ENCODE data around the gene ZNF594. TPM values are rescaled to one million over a fixed set of nuclear protein-coding genes. Genes with fewer than 3 reads are reported as not detected.
"Not testable (repeated sequence)": the region's sequence is repeated elsewhere in the genome, so short reads cannot be mapped to it uniquely, and the experiment has no call there.

Gene ZNF594
- total and polyA plus RNA-seq, 10 of the 15 experiments (the other 5 are each of a cell fraction or from before 2014, with no cell fraction given) = 0.98 to 14.3 (median 11.1) TPM

DNA sequence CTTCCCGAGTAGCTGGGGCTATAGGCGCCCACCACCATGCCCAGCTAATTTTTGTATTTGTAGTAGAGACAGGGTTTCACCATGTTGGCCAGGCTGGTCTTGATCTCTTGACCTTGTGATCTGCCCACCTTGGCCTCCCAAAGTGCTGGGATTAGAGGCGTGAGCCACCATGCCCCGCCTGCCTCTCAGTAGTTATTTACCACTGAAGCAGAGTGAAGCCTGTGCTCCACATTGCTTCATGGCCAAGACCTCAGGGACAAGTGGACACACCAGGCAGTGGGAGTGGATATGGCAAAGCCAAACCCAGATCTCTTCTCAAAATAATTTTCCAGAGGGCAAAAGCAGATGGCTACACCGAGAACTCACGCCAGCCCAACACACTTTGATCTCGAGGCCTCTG lies 41.8 kb upstream of the ZNF594 start:
- Histone ChIP-seq H3K4me1 (ENCODE audit: control insufficient read depth, insufficient read depth, low read length) (peaks cover 48% of the 10 kb centered on the region), H3K4me3 (peak overlapping the region; percentile 87), H3K79me2 (ENCODE audit: control insufficient read depth, insufficient read depth, low read length) (peaks cover 86% of the 10 kb centered on the region), H3K27ac (ENCODE audit: control insufficient read depth, insufficient read depth) (peak overlapping the region; percentile 99), H3K9ac (ENCODE audit: control insufficient read depth, insufficient read depth, low read length) (peak overlapping the region; percentile 96), H3K36me3 (ENCODE audit: control insufficient read depth in 2 of 2, insufficient read depth in 2 of 2, low read length in 1 of 2) (peaks cover 4 to 12% of the 10 kb centered on the region in 2 experiments; a peak in 3 of 4 replicates), H3K4me2 (ENCODE audit: control insufficient read depth, insufficient read depth) (peak overlapping the region; percentile 98)
- intact Hi-C loops (cut with micrococcal nuclease; ENCODE audit: unreplicated experiment); BruUV-seq (replicated peaks); H3K27me3 ChIP-seq (replicated peaks in 1 of 2; ENCODE audit: control insufficient read depth in 2 of 2, insufficient read depth in 2 of 2, low read length in 1 of 2); ATAC-seq; DNase-seq (ENCODE audit: low read depth, low spot score); POLR2A ChIA-PET; H3K9me3 ChIP-seq (replicated peaks; ENCODE audit: control insufficient read depth, insufficient read depth, low read length); in situ Hi-C loops (cut with MboI); H4K20me1 ChIP-seq (ENCODE audit: control insufficient read depth, insufficient read depth); FAIRE-seq; H2AFZ ChIP-seq (ENCODE audit: control insufficient read depth, low read depth, low read length): not testable (repeated sequence)
- TF ChIP-seq NR2F1 (conservative IDR thresholded peaks at IDR 0.05) (peak; percentile 65), TCF7 (IDR thresholded peaks at IDR 0.05; ENCODE audit: borderline replicate concordance) (0 out of 2 replicates have a peak, but pooled peaks have one; percentile 27), BACH1 (IDR thresholded peaks at IDR 0.05; ENCODE audit: borderline replicate concordance) (0 out of 2 replicates have a peak, but pooled peaks have one; percentile 10)
- SMC1A ChIA-PET (ENCODE audit: uncharacterized antibody, unreplicated experiment) = interaction anchor here (1.4 to 11.0 kb wide), 2 partner anchors 8 to 35 kb away, joined by 4 to 157 read pairs; no protein-coding TSS in a partner anchor
- RAD21 ChIA-PET (ENCODE audit: unreplicated experiment) = interaction anchor here (6.2 kb wide), 1 partner anchor 35 kb away, joined by 105 read pairs; no protein-coding TSS in a partner anchor
- 0% methylated on average over 7 of the region's 7 CpGs for WGBS (ENCODE audit: insufficient coverage, insufficient replicate concordance, low lambda C conversion rate, missing lambda C conversion rate)
- CTCF ChIA-PET = interaction anchor here (8.1 kb wide), 1 partner anchor 37 kb away, joined by 209 read pairs; the partner anchor contains the start of gene ZNF594

DNA sequence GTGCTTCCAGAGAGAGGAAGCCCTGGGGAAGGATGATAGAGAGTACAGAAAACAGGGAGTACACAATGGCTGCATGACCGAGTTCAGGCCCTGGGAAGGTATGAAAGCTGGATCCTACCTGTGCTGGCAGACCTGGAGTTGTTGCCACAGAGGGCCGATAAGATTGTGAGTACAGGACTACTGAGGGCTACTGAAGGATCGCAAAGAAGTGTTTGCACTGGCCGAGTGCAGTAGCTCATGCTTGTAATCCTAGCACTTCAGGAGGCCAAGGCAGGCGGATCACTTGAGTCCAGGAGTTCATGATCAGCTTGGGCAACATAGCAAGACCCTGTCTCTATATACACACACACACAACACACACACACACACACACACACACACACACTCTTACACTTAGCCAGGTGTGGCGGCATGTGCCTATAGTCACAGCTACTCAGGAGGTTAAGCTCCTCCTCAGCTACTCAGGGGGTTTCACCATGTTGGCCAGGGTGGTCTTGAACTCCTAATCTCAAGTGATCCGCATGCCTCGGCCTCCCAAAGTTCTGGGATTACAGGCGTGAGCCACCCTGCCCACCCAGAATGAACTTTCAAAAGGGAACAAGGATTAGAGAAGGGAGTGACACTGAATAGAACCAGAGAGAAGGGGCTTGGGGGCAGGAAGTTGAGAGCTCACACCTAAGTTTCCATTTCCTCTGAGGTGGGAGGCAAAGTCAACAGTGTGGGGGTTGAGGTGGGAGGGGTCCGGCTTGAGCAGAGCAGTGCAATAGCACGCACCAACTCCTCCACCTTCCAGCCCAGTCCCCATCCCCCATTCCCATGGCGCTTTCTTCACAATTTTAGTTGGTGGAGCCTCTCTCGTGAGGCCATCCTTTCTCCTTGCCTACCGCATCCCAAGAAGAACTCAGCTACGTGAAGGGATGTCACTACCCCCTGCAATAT lies 35.5 kb upstream of the ZNF594 start:
- in situ Hi-C loops (cut with MboI) (no loop called here), intact Hi-C loops (cut with micrococcal nuclease; ENCODE audit: unreplicated experiment) (loop anchor here (1.0 kb wide), 2 partner anchors 10 to 30 kb away; no protein-coding TSS in a partner anchor)
- SMC1A ChIA-PET (ENCODE audit: uncharacterized antibody, unreplicated experiment) = interaction anchor here (0.7 to 11.0 kb wide), 7 partner anchors 10 to 195 kb away, joined by 3 to 157 read pairs (median 17); partner anchors contain the start of genes SCIMP and ZFP3
- CTCF ChIA-PET = interaction anchor here (0.8 to 7.3 kb wide), 8 partner anchors 10 to 81 kb away, joined by 3 to 84 read pairs (median 9); partner anchors contain the start of genes SCIMP and ZNF594
- FAIRE-seq = no peak
- Histone ChIP-seq H3K79me2 (ENCODE audit: control insufficient read depth, insufficient read depth, low read length) (peaks cover 71% of the 10 kb centered on the region), H3K9me3 (replicated peaks; ENCODE audit: control insufficient read depth, insufficient read depth, low read length) (no peaks in the 10 kb centered on the region), H3K9ac (ENCODE audit: control insufficient read depth, insufficient read depth, low read length) (peak overlapping the region; percentile 99), H3K27me3 (replicated peaks in 1 of 2; ENCODE audit: control insufficient read depth in 2 of 2, insufficient read depth in 2 of 2, low read length in 1 of 2) (no peaks in the 10 kb centered on the region), H2AFZ (ENCODE audit: control insufficient read depth, low read depth, low read length) (no peak overlapping the region), H3K36me3 (ENCODE audit: control insufficient read depth in 2 of 2, insufficient read depth in 2 of 2, low read length in 1 of 2) (peaks cover 4 to 26% of the 10 kb centered on the region in 2 experiments; a peak in 3 of 4 replicates), H4K20me1 (ENCODE audit: control insufficient read depth, insufficient read depth) (no peaks in the 10 kb centered on the region), H3K27ac (ENCODE audit: control insufficient read depth, insufficient read depth) (peak overlapping the region; percentile 100), H3K4me3 (peak overlapping the region; percentile 68), H3K4me2 (ENCODE audit: control insufficient read depth, insufficient read depth) (peak overlapping the region; percentile 100), H3K4me1 (ENCODE audit: control insufficient read depth, insufficient read depth, low read length) (peaks cover 76% of the 10 kb centered on the region)
- WGBS (ENCODE audit: insufficient coverage, insufficient replicate concordance, low lambda C conversion rate, missing lambda C conversion rate) = 8% methylated on average over 14 of the region's 15 CpGs
- POLR2A ChIA-PET = interaction anchor here (0.6 to 5.5 kb wide), 10 partner anchors 10 to 196 kb away, joined by 3 to 115 read pairs (median 5); partner anchors contain the start of genes SCIMP and ZFP3
- BruUV-seq (replicated peaks) = TSS peak; percentile 92
- peak; percentile 92 for DNase-seq (ENCODE audit: low read depth, low spot score)
- peak; percentile 67 for ATAC-seq
- RAD21 ChIA-PET (ENCODE audit: unreplicated experiment) = interaction anchor here (0.8 to 9.2 kb wide), 13 partner anchors 10 to 260 kb away, joined by 3 to 125 read pairs (median 4); partner anchors contain the start of genes SCIMP, SPAG7, ZFP3 and ZNF594
- TF ChIP-seq, protein P1, sequence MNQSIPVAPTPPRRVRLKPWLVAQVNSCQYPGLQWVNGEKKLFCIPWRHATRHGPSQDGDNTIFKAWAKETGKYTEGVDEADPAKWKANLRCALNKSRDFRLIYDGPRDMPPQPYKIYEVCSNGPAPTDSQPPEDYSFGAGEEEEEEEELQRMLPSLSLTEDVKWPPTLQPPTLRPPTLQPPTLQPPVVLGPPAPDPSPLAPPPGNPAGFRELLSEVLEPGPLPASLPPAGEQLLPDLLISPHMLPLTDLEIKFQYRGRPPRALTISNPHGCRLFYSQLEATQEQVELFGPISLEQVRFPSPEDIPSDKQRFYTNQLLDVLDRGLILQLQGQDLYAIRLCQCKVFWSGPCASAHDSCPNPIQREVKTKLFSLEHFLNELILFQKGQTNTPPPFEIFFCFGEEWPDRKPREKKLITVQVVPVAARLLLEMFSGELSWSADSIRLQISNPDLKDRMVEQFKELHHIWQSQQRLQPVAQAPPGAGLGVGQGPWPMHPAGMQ (IDR thresholded peaks at IDR 0.05; ENCODE audit: borderline replicate concordance) = no peak
- TF ChIP-seq LARP7 (IDR thresholded peaks at IDR 0.05) = peak; percentile 78
- TF ChIP-seq, protein P2, sequence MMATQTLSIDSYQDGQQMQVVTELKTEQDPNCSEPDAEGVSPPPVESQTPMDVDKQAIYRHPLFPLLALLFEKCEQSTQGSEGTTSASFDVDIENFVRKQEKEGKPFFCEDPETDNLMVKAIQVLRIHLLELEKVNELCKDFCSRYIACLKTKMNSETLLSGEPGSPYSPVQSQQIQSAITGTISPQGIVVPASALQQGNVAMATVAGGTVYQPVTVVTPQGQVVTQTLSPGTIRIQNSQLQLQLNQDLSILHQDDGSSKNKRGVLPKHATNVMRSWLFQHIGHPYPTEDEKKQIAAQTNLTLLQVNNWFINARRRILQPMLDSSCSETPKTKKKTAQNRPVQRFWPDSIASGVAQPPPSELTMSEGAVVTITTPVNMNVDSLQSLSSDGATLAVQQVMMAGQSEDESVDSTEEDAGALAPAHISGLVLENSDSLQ (IDR thresholded peaks at IDR 0.05) = peak; percentile 77
- no peak for TF ChIP-seq RAD21 (IDR thresholded peaks at IDR 0.05; ENCODE audit: insufficient read depth, low read depth, low read length)
- TF ChIP-seq POLR2A (IDR thresholded peaks at IDR 0.05; ENCODE audit: low read depth, low read length) = peak; percentile 70
- peak; percentile 76 for TF ChIP-seq BCL11A (IDR thresholded peaks at IDR 0.05; ENCODE audit: low read depth, low read length)
- TF ChIP-seq HDAC6 (IDR thresholded peaks at IDR 0.05; ENCODE audit: unreplicated experiment) = no peak
- TF ChIP-seq CHD2 (IDR thresholded peaks at IDR 0.05; ENCODE audit: borderline replicate concordance, low read depth, low read length) = peak; percentile 89
- TF ChIP-seq ZNF24 (IDR thresholded peaks at IDR 0.05) = 0 out of 2 replicates have a peak, but pooled peaks have one; percentile 24
- no peak for TF ChIP-seq SIN3A (IDR thresholded peaks at IDR 0.05; ENCODE audit: low read depth, low read length)

All from GM12878 (cell line).